ENCODE measurements around the gene NOP53.

DNA sequence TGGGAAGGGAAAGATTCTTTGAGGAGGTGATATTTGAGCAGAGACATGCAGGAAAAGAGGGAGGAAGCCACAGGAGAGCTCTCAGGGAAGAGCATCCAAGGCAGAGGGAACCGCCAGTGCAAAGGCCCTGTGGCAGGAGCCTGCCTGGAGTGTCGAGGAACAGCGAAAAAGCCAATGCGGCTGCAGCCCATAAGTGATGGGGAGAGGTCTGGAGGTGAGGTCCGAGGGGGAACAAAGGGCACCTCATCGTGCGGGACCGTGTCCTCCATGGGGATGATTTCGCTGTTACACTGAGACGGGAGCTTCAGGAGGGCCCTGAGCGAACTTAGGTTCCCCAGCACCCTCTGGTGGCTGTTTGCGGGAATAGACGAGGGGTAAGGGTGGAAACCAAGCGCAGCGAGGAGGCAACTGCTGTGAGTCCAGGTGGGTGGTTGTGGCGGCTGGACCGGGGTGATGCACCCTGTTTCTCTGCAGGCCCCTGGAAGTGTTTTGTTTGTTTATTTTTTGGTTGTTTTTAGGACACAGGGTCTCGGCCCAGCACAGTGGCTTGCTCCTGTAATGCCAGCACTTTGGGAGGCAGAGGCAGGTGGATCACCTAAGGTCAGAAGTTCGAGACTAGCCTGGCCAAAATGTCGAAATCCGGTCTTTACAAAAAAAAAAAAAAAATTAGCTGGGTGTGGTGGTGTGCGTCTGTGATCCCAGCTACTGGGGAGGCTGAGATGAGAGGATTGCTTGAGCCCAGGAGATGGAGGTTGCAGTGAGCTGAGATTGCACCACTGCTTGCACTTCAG lies 38.0 kb upstream of the NOP53 start:
- TF ChIP-seq CTCF (IDR thresholded peaks at IDR 0.05; ENCODE audit: extremely low read depth in 1 of 2, insufficient read depth in 1 of 2, low read depth in 1 of 2, low read length in 2 of 2) (peak; percentile 80 to 93), POLR2AphosphoS5 (IDR thresholded peaks at IDR 0.05; ENCODE audit: insufficient read depth, low read depth, low read length) (no peak)

All from endothelial cell of umbilical vein (primary cell).